ENCODE measurements around the gene VCX. TPM values are rescaled to one million over a fixed set of nuclear protein-coding genes. Genes with fewer than 3 reads are reported as not detected.

Gene VCX
- total RNA-seq, 1 donor from 2014 or later: not detected

DNA sequence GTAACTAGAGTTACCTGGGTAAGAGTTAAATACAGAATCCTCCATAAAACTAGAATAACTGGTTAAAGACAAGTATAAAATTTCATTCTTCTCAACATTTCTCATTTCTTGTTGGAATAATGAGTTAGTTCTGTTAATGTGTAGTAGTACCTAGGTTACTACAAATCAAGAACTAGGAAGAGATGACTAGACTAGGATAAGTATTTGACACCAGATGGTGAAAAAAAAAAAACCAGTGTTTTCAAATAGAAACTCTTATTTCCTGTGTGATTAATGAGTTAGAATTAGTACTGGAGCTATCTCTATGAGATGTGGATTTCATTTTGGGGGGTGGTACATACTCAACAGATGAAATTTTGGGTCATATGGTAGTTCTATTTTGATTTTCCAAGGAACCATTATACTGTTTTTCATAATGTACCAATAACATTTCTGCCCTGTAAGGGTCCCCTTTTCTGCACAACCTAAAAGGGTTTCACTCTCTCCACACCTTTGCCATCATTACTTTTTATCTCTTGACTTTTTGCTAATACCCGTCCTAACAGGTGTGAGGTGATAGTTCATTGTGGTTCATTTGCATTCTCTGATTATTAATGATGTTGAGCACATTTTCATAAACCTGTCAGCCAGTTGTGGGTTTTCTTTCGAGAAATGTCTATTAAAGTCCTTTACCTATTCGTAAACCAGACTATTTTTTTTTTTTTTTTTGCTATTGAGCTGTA, 1.7 kb upstream of the VCX start:
- no peaks in the 10 kb centered on the region for H3K4me1 Mint-ChIP-seq (ENCODE audit: low read depth)
- no peaks in the 10 kb centered on the region for H3K27me3 Mint-ChIP-seq (ENCODE audit: low read depth)
- no peaks in the 10 kb centered on the region for H3K36me3 Mint-ChIP-seq (ENCODE audit: low read depth)
- H3K27ac Mint-ChIP-seq (ENCODE audit: unreplicated experiment): no peak overlapping the region
- H3K4me3 Mint-ChIP-seq (ENCODE audit: unreplicated experiment): no peak overlapping the region
- TF ChIP-seq, protein P1, sequence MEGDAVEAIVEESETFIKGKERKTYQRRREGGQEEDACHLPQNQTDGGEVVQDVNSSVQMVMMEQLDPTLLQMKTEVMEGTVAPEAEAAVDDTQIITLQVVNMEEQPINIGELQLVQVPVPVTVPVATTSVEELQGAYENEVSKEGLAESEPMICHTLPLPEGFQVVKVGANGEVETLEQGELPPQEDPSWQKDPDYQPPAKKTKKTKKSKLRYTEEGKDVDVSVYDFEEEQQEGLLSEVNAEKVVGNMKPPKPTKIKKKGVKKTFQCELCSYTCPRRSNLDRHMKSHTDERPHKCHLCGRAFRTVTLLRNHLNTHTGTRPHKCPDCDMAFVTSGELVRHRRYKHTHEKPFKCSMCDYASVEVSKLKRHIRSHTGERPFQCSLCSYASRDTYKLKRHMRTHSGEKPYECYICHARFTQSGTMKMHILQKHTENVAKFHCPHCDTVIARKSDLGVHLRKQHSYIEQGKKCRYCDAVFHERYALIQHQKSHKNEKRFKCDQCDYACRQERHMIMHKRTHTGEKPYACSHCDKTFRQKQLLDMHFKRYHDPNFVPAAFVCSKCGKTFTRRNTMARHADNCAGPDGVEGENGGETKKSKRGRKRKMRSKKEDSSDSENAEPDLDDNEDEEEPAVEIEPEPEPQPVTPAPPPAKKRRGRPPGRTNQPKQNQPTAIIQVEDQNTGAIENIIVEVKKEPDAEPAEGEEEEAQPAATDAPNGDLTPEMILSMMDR (IDR thresholded peaks at IDR 0.05): no peak
- H3K9me3 Mint-ChIP-seq (ENCODE audit: low read depth): peaks cover 3% of the 10 kb centered on the region
- DNase-seq (ENCODE audit: low spot score): no peak

DNA sequence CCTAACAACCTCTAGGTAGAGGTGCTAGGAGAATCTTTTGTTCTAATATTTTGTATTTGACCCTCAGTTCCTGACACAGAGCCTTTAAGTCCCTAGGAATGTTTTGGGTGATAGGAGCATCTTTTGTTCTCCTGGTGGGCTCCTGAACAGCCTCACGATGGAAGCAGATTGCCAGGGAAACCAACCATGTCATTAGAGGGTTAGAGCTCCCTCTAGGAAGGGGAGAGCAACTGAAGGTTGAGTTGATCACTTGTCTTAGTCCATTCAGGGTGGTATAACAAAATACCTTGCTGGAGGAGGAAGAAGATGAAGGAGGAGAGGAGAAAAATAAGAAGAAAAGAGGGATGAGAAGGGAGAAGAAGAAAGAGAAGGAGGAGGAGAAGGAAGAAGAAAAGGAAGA, 9.2 kb downstream of the VCX start:
- Mint-ChIP-seq H3K4me1 (ENCODE audit: low read depth) (no peaks in the 10 kb centered on the region), H3K36me3 (ENCODE audit: low read depth) (no peaks in the 10 kb centered on the region), H3K4me3 (ENCODE audit: unreplicated experiment) (no peak overlapping the region), H3K27ac (ENCODE audit: unreplicated experiment) (no peak overlapping the region), H3K27me3 (ENCODE audit: low read depth) (peaks cover 2% of the 10 kb centered on the region), H3K9me3 (ENCODE audit: low read depth) (peaks cover 6% of the 10 kb centered on the region)
- no peak for DNase-seq (ENCODE audit: low spot score)
- TF ChIP-seq, protein P1 (IDR thresholded peaks at IDR 0.05): no peak

DNA sequence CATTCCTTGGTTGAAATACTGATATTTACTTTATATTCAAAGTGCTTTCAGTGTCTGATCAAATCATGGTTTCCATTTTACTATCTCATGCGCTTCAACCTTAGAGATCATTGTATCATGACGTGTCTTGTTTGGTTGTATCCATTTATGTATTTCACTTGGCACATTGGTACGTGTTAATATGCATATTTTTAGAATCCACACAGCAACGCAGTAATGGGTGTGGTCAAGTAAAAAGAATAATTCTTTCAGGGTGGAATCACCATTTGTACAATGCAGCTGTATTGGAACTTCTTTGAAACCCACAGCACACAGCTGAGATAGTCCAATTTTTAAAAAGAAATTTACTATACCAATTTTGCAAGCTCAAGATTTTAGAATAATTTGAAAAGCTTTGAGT, 29.1 kb downstream of the VCX start:
- H3K27me3 Mint-ChIP-seq (ENCODE audit: low read depth): no peaks in the 10 kb centered on the region
- H3K4me1 Mint-ChIP-seq (ENCODE audit: low read depth): no peaks in the 10 kb centered on the region
- TF ChIP-seq, protein P1 (IDR thresholded peaks at IDR 0.05): no peak
- no peak overlapping the region for H3K4me3 Mint-ChIP-seq (ENCODE audit: unreplicated experiment)
- no peak for DNase-seq (ENCODE audit: low spot score)
- peaks cover 7% of the 10 kb centered on the region for H3K9me3 Mint-ChIP-seq (ENCODE audit: low read depth)
- no peak overlapping the region for H3K27ac Mint-ChIP-seq (ENCODE audit: unreplicated experiment)
- H3K36me3 Mint-ChIP-seq (ENCODE audit: low read depth): no peaks in the 10 kb centered on the region

DNA sequence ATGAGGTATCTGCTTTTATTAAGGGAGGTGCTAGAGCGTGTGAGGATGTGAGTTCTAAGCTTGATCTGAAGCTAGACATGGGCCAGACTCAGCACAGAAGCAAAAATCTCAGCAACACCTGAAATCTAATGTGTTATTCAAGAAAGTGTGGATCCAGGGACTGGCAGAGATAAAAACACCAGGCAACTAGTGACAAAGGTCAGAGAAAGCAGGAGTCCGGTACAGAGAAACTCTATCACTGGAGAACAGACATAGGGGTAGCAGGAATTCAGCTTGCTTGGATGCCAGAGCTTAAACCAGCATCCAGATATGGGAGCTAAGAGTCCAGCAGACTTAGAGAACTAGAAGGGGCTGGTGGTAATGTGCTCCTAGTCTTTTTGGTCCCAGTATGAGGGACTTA, 34.0 kb downstream of the VCX start:
- no peak for DNase-seq (ENCODE audit: low spot score)
- Mint-ChIP-seq H3K27me3 (ENCODE audit: low read depth) (peaks cover 2% of the 10 kb centered on the region), H3K4me3 (ENCODE audit: unreplicated experiment) (no peak overlapping the region), H3K27ac (ENCODE audit: unreplicated experiment) (no peak overlapping the region), H3K4me1 (ENCODE audit: low read depth) (no peaks in the 10 kb centered on the region), H3K36me3 (ENCODE audit: low read depth) (no peaks in the 10 kb centered on the region), H3K9me3 (ENCODE audit: low read depth) (no peaks in the 10 kb centered on the region)
- TF ChIP-seq, protein P1 (IDR thresholded peaks at IDR 0.05): no peak

DNA sequence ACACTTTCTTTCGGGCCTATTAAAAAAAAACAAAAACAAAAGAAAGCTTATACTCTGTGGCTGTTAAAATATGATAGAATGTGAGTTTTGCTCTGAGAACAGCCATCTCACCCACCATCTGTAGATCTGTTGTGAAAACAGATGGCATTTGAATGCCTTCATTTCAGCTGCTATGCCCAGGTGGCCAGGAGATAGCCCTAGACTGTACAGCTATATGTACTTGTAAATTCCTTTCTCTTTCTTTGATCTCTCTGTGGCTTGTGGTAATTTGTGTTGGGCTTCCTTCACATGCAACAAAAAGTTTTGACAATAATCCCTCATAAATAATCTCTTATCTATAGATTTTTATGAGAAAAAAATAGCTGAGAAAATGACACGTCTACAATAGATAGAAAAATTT, 46.2 kb downstream of the VCX start:
- Mint-ChIP-seq H3K36me3 (ENCODE audit: low read depth) (no peaks in the 10 kb centered on the region), H3K27ac (ENCODE audit: unreplicated experiment) (no peak overlapping the region), H3K9me3 (ENCODE audit: low read depth) (peaks cover 5% of the 10 kb centered on the region), H3K4me1 (ENCODE audit: low read depth) (no peaks in the 10 kb centered on the region), H3K4me3 (ENCODE audit: unreplicated experiment) (no peak overlapping the region), H3K27me3 (ENCODE audit: low read depth) (no peaks in the 10 kb centered on the region)
- no peak for DNase-seq (ENCODE audit: low spot score)
- TF ChIP-seq, protein P1 (IDR thresholded peaks at IDR 0.05): no peak
